Muscle of back (tissue), 11 donors: ENCODE results near the gene PKN2. TPM values are rescaled to one million over a fixed set of nuclear protein-coding genes. Genes with fewer than 3 reads are reported as not detected.
"Not testable (repeated sequence)": the region's sequence is repeated elsewhere in the genome, so short reads cannot be mapped to it uniquely, and the experiment has no call there.

Source experiments
- DNase-seq, 3 donors: peaks; one replicate each; pipeline versions ENCODE4 v3.0.0 to v3.0.0-alpha.2; 2013
- polyA plus RNA-seq, 10 donors: library from polyadenylated mRNA; unstranded; fragments of 120-200 nt; gene quantifications; one replicate each; pipeline ENCODE4 v1.2.1, GENCODE V29; 2013; ENCODE audit not compliant: insufficient read length in 10 of 10

The PKN2 gene
- polyA plus RNA-seq, 10 donors: 22.5 to 48.0 (median 35.6) TPM

- peak in 2 of 3 donors; percentile 5 to 52 for DNase-seq
These were observed 193.3 kb downstream of the PKN2 start for GRCh38 chr1:88877382-88877825.

GRCh38 chr1:88877911-88878310 is 193.8 kb downstream of the PKN2 start:
- no peak for DNase-seq

- no peak for DNase-seq
These were observed 194.7 kb downstream of the PKN2 start for GRCh38 chr1:88878731-88879130.

DNA sequence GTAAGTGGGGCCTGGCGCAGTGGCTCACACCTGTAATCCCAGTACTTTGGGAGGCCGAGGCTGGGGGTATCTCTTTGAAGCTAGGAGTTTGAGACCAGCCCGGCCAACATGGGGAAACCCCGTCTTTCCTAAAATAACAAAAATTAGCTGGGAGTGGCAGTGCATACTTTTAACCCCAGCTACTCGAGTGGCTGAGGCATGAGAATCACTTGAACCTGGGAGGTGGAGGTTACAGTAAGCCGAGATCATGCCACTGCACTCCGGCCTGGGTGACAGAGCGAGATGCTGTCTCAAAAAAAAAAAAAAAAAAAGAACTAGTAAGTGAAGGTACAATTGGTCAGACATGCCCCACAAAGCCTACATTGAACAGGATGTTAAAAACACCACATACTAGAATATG is 196.6 kb downstream of the PKN2 start:
- not testable (repeated sequence) for DNase-seq

DNA sequence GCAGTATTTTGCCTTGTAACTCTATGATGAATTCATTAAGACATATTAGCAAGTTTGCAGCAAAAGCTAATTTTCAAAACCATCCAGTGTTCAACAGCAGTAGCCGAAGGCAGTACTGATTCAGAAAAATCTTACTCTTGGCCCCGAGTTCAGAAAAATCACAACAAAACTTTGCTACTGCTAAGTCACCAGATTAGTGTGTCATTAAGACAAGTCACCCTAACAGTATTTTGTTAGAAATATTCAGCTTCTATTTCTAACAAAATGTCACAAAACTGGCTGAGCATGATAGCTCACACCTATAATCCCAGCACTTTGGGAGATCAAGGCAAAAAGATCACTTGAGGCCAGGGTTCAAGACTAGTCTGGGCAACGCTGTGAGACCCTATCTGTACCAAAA is 199.1 kb downstream of the PKN2 start:
- no peak for DNase-seq

Other genes starting within 250 kb of the PKN2 start
- gene GTF2B, start 207.3 kb downstream of the PKN2 start, polyA plus RNA-seq: 10 to 100 TPM; 28.5 to 40.6 (median 34.7) TPM